DMS79 (cell line): ENCODE results near the gene ACKR2.

Experiments
- DNase-seq: peaks from one replicate; lab custom pipeline; 2025; lab: John Stamatoyannopoulos, UW

ACKR2 gene

GRCh38 chr3:42887084-42887483, 77.8 kb downstream of the ACKR2 start:
- no peak for DNase-seq

GRCh38 chr3:42891042-42891441, 81.8 kb downstream of the ACKR2 start:
- DNase-seq: no peak

- DNase-seq: no peak
These were observed 82.9 kb downstream of the ACKR2 start for GRCh38 chr3:42892169-42892568.

- no peak for DNase-seq
These were observed 83.6 kb downstream of the ACKR2 start for GRCh38 chr3:42892807-42893206.

GRCh38 chr3:42894698-42895579, 85.7 kb downstream of the ACKR2 start:
- DNase-seq: no peak

- no peak for DNase-seq
These were observed 86.3 kb downstream of the ACKR2 start for GRCh38 chr3:42895580-42895868.

GRCh38 chr3:42898896-42899675, 89.8 kb downstream of the ACKR2 start:
- no peak for DNase-seq

- no peak for DNase-seq
These were observed 91.2 kb downstream of the ACKR2 start for GRCh38 chr3:42900226-42901072.

GRCh38 chr3:42901073-42901415, 91.8 kb downstream of the ACKR2 start:
- no peak for DNase-seq

- no peak for DNase-seq
These were observed 93.0 kb downstream of the ACKR2 start for GRCh38 chr3:42902257-42902656.

GRCh38 chr3:42904076-42904475, 94.8 kb downstream of the ACKR2 start:
- no peak for DNase-seq

- DNase-seq: no peak
These were observed 96.5 kb downstream of the ACKR2 start for GRCh38 chr3:42905740-42906069.

GRCh38 chr3:42906070-42906847, 97.0 kb downstream of the ACKR2 start, which contains the start of gene ZNF662:
TSS of gene ZNF662 (plus strand) at chr3:42906142. CDS start at chr3:42908115, 1,973 bp downstream.
- DNase-seq: peak; percentile 10

- no peak for DNase-seq
These were observed 97.6 kb downstream of the ACKR2 start for GRCh38 chr3:42906848-42907183.

GRCh38 chr3:42908675-42909074, 99.4 kb downstream of the ACKR2 start:
- no peak for DNase-seq

- no peak for DNase-seq
These were observed 102.3 kb downstream of the ACKR2 start for GRCh38 chr3:42911551-42911950.

- no peak for DNase-seq
These were observed 105.7 kb downstream of the ACKR2 start for GRCh38 chr3:42914771-42915515.
